Karpas-422 (cell line): ENCODE data around the gene RXFP1. TPM values are rescaled to one million over a fixed set of nuclear protein-coding genes. Genes with fewer than 3 reads are reported as not detected.

Experiments used
- DNase-seq: peaks from one replicate; pipeline ENCODE4 v3.0.0-alpha.2; 2015
- H2AFZ ChIP-seq: fragments of 200-600 bp; sonication (generic); 2 replicates; pipeline ENCODE4 v1.6.1; 2014; ENCODE audit warnings: antibody characterized with exemption, low read length, mixed read lengths
- H3K27ac ChIP-seq: fragments of 200-600 bp; sonication (generic); 2 replicates; pipeline ENCODE4 v1.5.1; 2014; ENCODE audit warnings: mild to moderate bottlenecking, low read length, moderate library complexity
- H3K27me3 ChIP-seq: fragments of 200-600 bp; sonication (generic); 2 replicates; pipeline ENCODE4 v1.6.1; 2014; ENCODE audit warnings: low read length, mixed read lengths
- H3K36me3 ChIP-seq: fragments of 200-600 bp; sonication (generic); 2 replicates; pipeline ENCODE4 v1.6.1; 2014; ENCODE audit warnings: low read length, mixed read lengths; ENCODE audit not compliant: insufficient read depth
- H3K4me1 ChIP-seq: fragments of 200-600 bp; sonication (generic); 2 replicates; pipeline ENCODE4 v1.6.1; 2014; ENCODE audit warnings: mild to moderate bottlenecking, low read length, mixed read lengths
- H3K4me2 ChIP-seq: fragments of 200-600 bp; sonication (generic); 2 replicates; pipeline ENCODE4 v1.6.1; 2014; ENCODE audit warnings: low read length, low read depth, mild to moderate bottlenecking; ENCODE audit not compliant: poor library complexity, severe bottlenecking
- H3K4me3 ChIP-seq: fragments of 200-600 bp; sonication (generic); 2 replicates; pipeline ENCODE4 v1.5.1; 2014; ENCODE audit warnings: mild to moderate bottlenecking, antibody characterized with exemption, low read length, mixed read lengths
- H3K79me2 ChIP-seq: fragments of 200-600 bp; sonication (generic); 2 replicates; pipeline ENCODE4 v1.6.1; 2014; ENCODE audit warnings: mild to moderate bottlenecking, low read length, mixed read lengths
- H3K9ac ChIP-seq: fragments of 200-600 bp; sonication (generic); 2 replicates; pipeline ENCODE4 v1.6.0; 2014; ENCODE audit warnings: low read length
- H3K9me2 ChIP-seq: fragments of 200-600 bp; sonication (generic), shearing (Covaris generic); replicated peaks from 2 replicates; pipeline ENCODE4 v1.6.0; 2014; ENCODE audit warnings: mild to moderate bottlenecking, low read length, moderate library complexity; ENCODE audit not compliant: insufficient read depth
- H3K9me3 ChIP-seq: fragments of 300-700, 200-600 bp; sonication (generic); 2 replicates; pipeline ENCODE4 v1.6.1; 2014; ENCODE audit warnings: low read length, mixed read lengths
- H4K20me1 ChIP-seq: fragments of 200-600 bp; sonication (generic); 2 replicates; pipeline ENCODE4 v1.6.1; 2014; ENCODE audit warnings: mild to moderate bottlenecking, antibody characterized with exemption, low read length, low read depth; ENCODE audit not compliant: insufficient read depth
- total RNA-seq: library from RNA; depleted of rRNA; stranded (reverse); fragments of >200 nt; shearing (Covaris generic); gene quantifications from 2 replicates; pipeline ENCODE4 v1.2.3, GENCODE V29; 2014; ENCODE audit warnings: low replicate concordance

The RXFP1 gene
- total RNA-seq, 1 experiment from 2014 or later, result not detected

- Histone ChIP-seq H3K4me2 (no peak overlapping the region), H3K9me2 (no peaks in the 10 kb centered on the region), H3K4me1 (no peaks in the 10 kb centered on the region), H4K20me1 (no peaks in the 10 kb centered on the region), H3K4me3 (no peak overlapping the region), H3K9me3 (no peaks in the 10 kb centered on the region), H3K79me2 (no peaks in the 10 kb centered on the region), H3K27ac (no peak overlapping the region), H3K9ac (no peak overlapping the region), H2AFZ (no peak overlapping the region), H3K27me3 (no peaks in the 10 kb centered on the region), H3K36me3 (no peaks in the 10 kb centered on the region)
- no peak for DNase-seq
Measured at GRCh38 chr4:158519226-158519625, 2.5 kb upstream of the RXFP1 start.

- no peaks in the 10 kb centered on the region for H3K4me1 ChIP-seq
- no peaks in the 10 kb centered on the region for H3K79me2 ChIP-seq
- no peak overlapping the region for H3K4me2 ChIP-seq
- H3K9me3 ChIP-seq, result no peaks in the 10 kb centered on the region
- no peaks in the 10 kb centered on the region for H4K20me1 ChIP-seq
- no peak overlapping the region for H3K4me3 ChIP-seq
- no peak for DNase-seq
- H3K27ac ChIP-seq, result no peak overlapping the region
- no peaks in the 10 kb centered on the region for H3K36me3 ChIP-seq
- no peak overlapping the region for H3K9ac ChIP-seq
- no peak overlapping the region for H2AFZ ChIP-seq
- no peaks in the 10 kb centered on the region for H3K27me3 ChIP-seq
- H3K9me2 ChIP-seq, result no peaks in the 10 kb centered on the region
Measured at GRCh38 chr4:158523990-158524535, 2.4 kb downstream of the RXFP1 start.

GRCh38 chr4:158527516-158527915 is 5.8 kb downstream of the RXFP1 start:
- H3K27me3 ChIP-seq, result no peaks in the 10 kb centered on the region
- H2AFZ ChIP-seq, result no peak overlapping the region
- no peaks in the 10 kb centered on the region for H3K79me2 ChIP-seq
- no peaks in the 10 kb centered on the region for H3K9me2 ChIP-seq
- H3K36me3 ChIP-seq, result no peaks in the 10 kb centered on the region
- H3K27ac ChIP-seq, result no peak overlapping the region
- H3K4me3 ChIP-seq, result no peak overlapping the region
- DNase-seq, result no peak
- H3K9ac ChIP-seq, result no peak overlapping the region
- no peaks in the 10 kb centered on the region for H3K9me3 ChIP-seq
- no peak overlapping the region for H3K4me2 ChIP-seq
- H4K20me1 ChIP-seq, result no peaks in the 10 kb centered on the region
- no peaks in the 10 kb centered on the region for H3K4me1 ChIP-seq

GRCh38 chr4:158529505-158529904 is 7.8 kb downstream of the RXFP1 start:
- H3K9ac ChIP-seq, result no peak overlapping the region
- no peak overlapping the region for H3K4me3 ChIP-seq
- no peaks in the 10 kb centered on the region for H3K9me2 ChIP-seq
- no peaks in the 10 kb centered on the region for H4K20me1 ChIP-seq
- DNase-seq, result no peak
- no peaks in the 10 kb centered on the region for H3K9me3 ChIP-seq
- no peaks in the 10 kb centered on the region for H3K36me3 ChIP-seq
- no peak overlapping the region for H3K27ac ChIP-seq
- H2AFZ ChIP-seq, result no peak overlapping the region
- H3K27me3 ChIP-seq, result no peaks in the 10 kb centered on the region
- no peaks in the 10 kb centered on the region for H3K79me2 ChIP-seq
- H3K4me1 ChIP-seq, result no peaks in the 10 kb centered on the region
- no peak overlapping the region for H3K4me2 ChIP-seq

- Histone ChIP-seq H2AFZ (no peak overlapping the region), H3K4me2 (no peak overlapping the region), H3K4me1 (no peaks in the 10 kb centered on the region), H3K9me3 (no peaks in the 10 kb centered on the region), H3K27ac (no peak overlapping the region), H3K4me3 (no peak overlapping the region), H3K27me3 (no peaks in the 10 kb centered on the region), H3K9me2 (no peaks in the 10 kb centered on the region), H3K79me2 (no peaks in the 10 kb centered on the region), H3K36me3 (no peaks in the 10 kb centered on the region), H4K20me1 (no peaks in the 10 kb centered on the region), H3K9ac (no peak overlapping the region)
- DNase-seq, result no peak
Measured at GRCh38 chr4:158530381-158530780, 8.7 kb downstream of the RXFP1 start.

GRCh38 chr4:158530898-158531297 is 9.2 kb downstream of the RXFP1 start:
- no peak overlapping the region for H3K4me3 ChIP-seq
- no peak overlapping the region for H2AFZ ChIP-seq
- H3K4me1 ChIP-seq, result no peaks in the 10 kb centered on the region
- no peak overlapping the region for H3K27ac ChIP-seq
- H3K4me2 ChIP-seq, result no peak overlapping the region
- no peak overlapping the region for H3K9ac ChIP-seq
- H3K9me3 ChIP-seq, result no peaks in the 10 kb centered on the region
- no peaks in the 10 kb centered on the region for H3K9me2 ChIP-seq
- DNase-seq, result no peak
- H3K36me3 ChIP-seq, result no peaks in the 10 kb centered on the region
- H3K27me3 ChIP-seq, result no peaks in the 10 kb centered on the region
- H4K20me1 ChIP-seq, result no peaks in the 10 kb centered on the region
- no peaks in the 10 kb centered on the region for H3K79me2 ChIP-seq

- Histone ChIP-seq H3K36me3 (no peaks in the 10 kb centered on the region), H3K4me2 (no peak overlapping the region), H4K20me1 (no peaks in the 10 kb centered on the region), H3K27me3 (no peaks in the 10 kb centered on the region), H3K4me1 (no peaks in the 10 kb centered on the region), H3K27ac (no peak overlapping the region), H3K9me3 (no peaks in the 10 kb centered on the region), H3K4me3 (no peak overlapping the region), H3K9me2 (no peaks in the 10 kb centered on the region), H3K9ac (no peak overlapping the region), H3K79me2 (no peaks in the 10 kb centered on the region), H2AFZ (no peak overlapping the region)
- no peak for DNase-seq
Measured at GRCh38 chr4:158532556-158533231, 11.0 kb downstream of the RXFP1 start.

- H3K27me3 ChIP-seq, result no peaks in the 10 kb centered on the region
- no peak overlapping the region for H3K4me2 ChIP-seq
- no peaks in the 10 kb centered on the region for H3K4me1 ChIP-seq
- no peaks in the 10 kb centered on the region for H3K9me2 ChIP-seq
- no peaks in the 10 kb centered on the region for H3K36me3 ChIP-seq
- no peak overlapping the region for H3K4me3 ChIP-seq
- no peak for DNase-seq
- H3K9ac ChIP-seq, result no peak overlapping the region
- H2AFZ ChIP-seq, result no peak overlapping the region
- H3K27ac ChIP-seq, result no peak overlapping the region
- H3K9me3 ChIP-seq, result no peaks in the 10 kb centered on the region
- no peaks in the 10 kb centered on the region for H4K20me1 ChIP-seq
- no peaks in the 10 kb centered on the region for H3K79me2 ChIP-seq
Measured at GRCh38 chr4:158534727-158535126, 13.0 kb downstream of the RXFP1 start.
